Karpas-422 (cell line): Measurements from ENCODE around the gene PARP3. TPM values are rescaled to one million over a fixed set of nuclear protein-coding genes. Genes with fewer than 3 reads are reported as not detected.

Experiments
- DNase-seq: peaks from one replicate; pipeline ENCODE4 v3.0.0-alpha.2; 2015
- H2AFZ ChIP-seq: fragments of 200-600 bp; sonication (generic); 2 replicates; pipeline ENCODE4 v1.6.1; 2014; ENCODE audit warnings: antibody characterized with exemption, low read length, mixed read lengths
- H3K27ac ChIP-seq: fragments of 200-600 bp; sonication (generic); 2 replicates; pipeline ENCODE4 v1.5.1; 2014; ENCODE audit warnings: mild to moderate bottlenecking, low read length, moderate library complexity
- H3K27me3 ChIP-seq: fragments of 200-600 bp; sonication (generic); 2 replicates; pipeline ENCODE4 v1.6.1; 2014; ENCODE audit warnings: low read length, mixed read lengths
- H3K36me3 ChIP-seq: fragments of 200-600 bp; sonication (generic); 2 replicates; pipeline ENCODE4 v1.6.1; 2014; ENCODE audit warnings: low read length, mixed read lengths; ENCODE audit not compliant: insufficient read depth
- H3K4me1 ChIP-seq: fragments of 200-600 bp; sonication (generic); 2 replicates; pipeline ENCODE4 v1.6.1; 2014; ENCODE audit warnings: mild to moderate bottlenecking, low read length, mixed read lengths
- H3K4me2 ChIP-seq: fragments of 200-600 bp; sonication (generic); 2 replicates; pipeline ENCODE4 v1.6.1; 2014; ENCODE audit warnings: low read length, low read depth, mild to moderate bottlenecking; ENCODE audit not compliant: poor library complexity, severe bottlenecking
- H3K4me3 ChIP-seq: fragments of 200-600 bp; sonication (generic); 2 replicates; pipeline ENCODE4 v1.5.1; 2014; ENCODE audit warnings: mild to moderate bottlenecking, antibody characterized with exemption, low read length, mixed read lengths
- H3K79me2 ChIP-seq: fragments of 200-600 bp; sonication (generic); 2 replicates; pipeline ENCODE4 v1.6.1; 2014; ENCODE audit warnings: mild to moderate bottlenecking, low read length, mixed read lengths
- H3K9ac ChIP-seq: fragments of 200-600 bp; sonication (generic); 2 replicates; pipeline ENCODE4 v1.6.0; 2014; ENCODE audit warnings: low read length
- H3K9me2 ChIP-seq: fragments of 200-600 bp; sonication (generic), shearing (Covaris generic); replicated peaks from 2 replicates; pipeline ENCODE4 v1.6.0; 2014; ENCODE audit warnings: mild to moderate bottlenecking, low read length, moderate library complexity; ENCODE audit not compliant: insufficient read depth
- H3K9me3 ChIP-seq: fragments of 300-700, 200-600 bp; sonication (generic); 2 replicates; pipeline ENCODE4 v1.6.1; 2014; ENCODE audit warnings: low read length, mixed read lengths
- H4K20me1 ChIP-seq: fragments of 200-600 bp; sonication (generic); 2 replicates; pipeline ENCODE4 v1.6.1; 2014; ENCODE audit warnings: mild to moderate bottlenecking, antibody characterized with exemption, low read length, low read depth; ENCODE audit not compliant: insufficient read depth
- total RNA-seq: library from RNA; depleted of rRNA; stranded (reverse); fragments of >200 nt; shearing (Covaris generic); gene quantifications from 2 replicates; pipeline ENCODE4 v1.2.3, GENCODE V29; 2014; ENCODE audit warnings: low replicate concordance

The PARP3 gene
- total RNA-seq, 1 experiment from 2014 or later: 29.1 TPM

- Histone ChIP-seq H3K79me2 (peaks cover 30% of the 10 kb centered on the region), H3K27me3 (no peaks in the 10 kb centered on the region), H3K9ac (no peak overlapping the region), H3K9me2 (no peaks in the 10 kb centered on the region), H3K4me2 (no peak overlapping the region), H3K27ac (no peak overlapping the region; the same call in 1 of the 2 replicates), H3K4me3 (no peak overlapping the region), H2AFZ (no peak overlapping the region), H3K4me1 (peaks cover 56% of the 10 kb centered on the region), H3K36me3 (0 out of 2 replicates have a peak, but pooled peaks cover 2% of the 10 kb centered on the region), H3K9me3 (no peaks in the 10 kb centered on the region), H4K20me1 (no peaks in the 10 kb centered on the region)
- no peak for DNase-seq
Observed at GRCh38 chr3:51969841-51970240, 27.7 kb downstream of the PARP3 start.

GRCh38 chr3:51970606-51971300, 28.6 kb downstream of the PARP3 start:
- H3K27ac ChIP-seq: no peak overlapping the region; the same call in 1 of the 2 replicates
- H4K20me1 ChIP-seq: no peaks in the 10 kb centered on the region
- peaks cover 61% of the 10 kb centered on the region for H3K4me1 ChIP-seq
- H3K79me2 ChIP-seq: peaks cover 36% of the 10 kb centered on the region
- no peak overlapping the region for H2AFZ ChIP-seq
- H3K27me3 ChIP-seq: no peaks in the 10 kb centered on the region
- H3K9ac ChIP-seq: no peak overlapping the region
- H3K9me2 ChIP-seq: no peaks in the 10 kb centered on the region
- no peaks in the 10 kb centered on the region for H3K9me3 ChIP-seq
- 0 out of 2 replicates have a peak, but pooled peaks cover 2% of the 10 kb centered on the region for H3K36me3 ChIP-seq
- peak overlapping the region; percentile 21 for H3K4me2 ChIP-seq
- H3K4me3 ChIP-seq: no peak overlapping the region
- no peak for DNase-seq

GRCh38 chr3:51971350-51971749, 29.2 kb downstream of the PARP3 start:
- no peak overlapping the region for H3K4me3 ChIP-seq
- DNase-seq: no peak
- no peaks in the 10 kb centered on the region for H4K20me1 ChIP-seq
- H3K27me3 ChIP-seq: no peaks in the 10 kb centered on the region
- H3K27ac ChIP-seq: no peak overlapping the region
- 0 out of 2 replicates have a peak, but pooled peaks cover 2% of the 10 kb centered on the region for H3K36me3 ChIP-seq
- H3K79me2 ChIP-seq: peaks cover 36% of the 10 kb centered on the region
- no peaks in the 10 kb centered on the region for H3K9me3 ChIP-seq
- H3K4me1 ChIP-seq: peaks cover 60% of the 10 kb centered on the region
- peak overlapping the region; percentile 21 for H3K4me2 ChIP-seq
- no peak overlapping the region for H2AFZ ChIP-seq
- no peaks in the 10 kb centered on the region for H3K9me2 ChIP-seq
- no peak overlapping the region for H3K9ac ChIP-seq

- H3K27ac ChIP-seq: peak overlapping the region; percentile 90
- H3K4me1 ChIP-seq: peaks cover 41% of the 10 kb centered on the region
- peak overlapping the region; percentile 99 for H3K9ac ChIP-seq
- peak overlapping the region; percentile 97 for H3K4me2 ChIP-seq
- peak; percentile 77 for DNase-seq
- H3K27me3 ChIP-seq: no peaks in the 10 kb centered on the region
- no peaks in the 10 kb centered on the region for H3K9me2 ChIP-seq
- peak overlapping the region; percentile 96 for H3K4me3 ChIP-seq
- no peaks in the 10 kb centered on the region for H3K9me3 ChIP-seq
- peak overlapping the region; percentile 76; the same call in 1 of the 2 replicates for H2AFZ ChIP-seq
- peaks cover 46% of the 10 kb centered on the region for H3K79me2 ChIP-seq
- H4K20me1 ChIP-seq: no peaks in the 10 kb centered on the region
- 0 out of 2 replicates have a peak, but pooled peaks cover 2% of the 10 kb centered on the region for H3K36me3 ChIP-seq
Observed at GRCh38 chr3:51974277-51974962, 32.3 kb downstream of the PARP3 start.

GRCh38 chr3:51974963-51975851, 33.0 kb downstream of the PARP3 start, which contains the start of gene ABHD14A:
Gene ABHD14A, plus strand, starts transcription at chr3:51975064. Its CDS starts 72 bp downstream, at chr3:51975136.
- peaks cover 47% of the 10 kb centered on the region for H3K79me2 ChIP-seq
- H4K20me1 ChIP-seq: no peaks in the 10 kb centered on the region
- peak; percentile 93 for DNase-seq
- peak within 1 kb of the TSS; percentile 97 for H3K4me2 ChIP-seq
- H3K36me3 ChIP-seq: 0 out of 2 replicates have a peak, but pooled peaks cover 2% of the 10 kb centered on the region
- H3K9me2 ChIP-seq: no peaks in the 10 kb centered on the region
- peak within 1 kb of the TSS; percentile 96 for H3K4me3 ChIP-seq
- peak within 1 kb of the TSS; percentile 76 for H2AFZ ChIP-seq
- peak within 1 kb of the TSS; percentile 99 for H3K9ac ChIP-seq
- H3K27ac ChIP-seq: peak within 1 kb of the TSS; percentile 90
- H3K9me3 ChIP-seq: no peaks in the 10 kb centered on the region
- H3K4me1 ChIP-seq: peaks cover 40% of the 10 kb centered on the region
- no peaks in the 10 kb centered on the region for H3K27me3 ChIP-seq

- Histone ChIP-seq H3K4me1 (peaks cover 34% of the 10 kb centered on the region), H3K27ac (peak overlapping the region; percentile 90), H3K79me2 (peaks cover 55% of the 10 kb centered on the region)
Observed at GRCh38 chr3:51975852-51976549, 33.8 kb downstream of the PARP3 start.

GRCh38 chr3:51977446-51978142, 35.4 kb downstream of the PARP3 start:
- Histone ChIP-seq H4K20me1 (no peaks in the 10 kb centered on the region), H3K9me2 (no peaks in the 10 kb centered on the region), H3K9ac (no peak overlapping the region), H3K36me3 (no peaks in the 10 kb centered on the region), H3K27ac (peak overlapping the region; percentile 27; the same call in 1 of the 2 replicates), H3K4me3 (no peak overlapping the region), H3K27me3 (no peaks in the 10 kb centered on the region), H3K79me2 (peaks cover 55% of the 10 kb centered on the region), H2AFZ (no peak overlapping the region), H3K4me1 (peaks cover 34% of the 10 kb centered on the region), H3K9me3 (no peaks in the 10 kb centered on the region), H3K4me2 (no peak overlapping the region)
- DNase-seq: no peak

More at GRCh38 chr3:51975852-51976549, 33.8 kb downstream of the PARP3 start:
- DNase-seq: peak; percentile 76
- Histone ChIP-seq H3K36me3 (no peaks in the 10 kb centered on the region), H3K9ac (peak overlapping the region; percentile 99), H3K9me2 (no peaks in the 10 kb centered on the region), H3K9me3 (no peaks in the 10 kb centered on the region), H4K20me1 (no peaks in the 10 kb centered on the region), H2AFZ (peak overlapping the region; percentile 76), H3K4me3 (peak overlapping the region; percentile 96), H3K27me3 (no peaks in the 10 kb centered on the region), H3K4me2 (peak overlapping the region; percentile 97)
